PFSK-1 (cell line): ENCODE measurements around the gene DHX15.

Experiments
- FOXP2 ChIP-seq: optimal IDR thresholded peaks from 2 replicates; pipeline ENCODE3; 2011; ENCODE audit warnings: borderline replicate concordance, control low read depth, inconsistent platforms; ENCODE audit not compliant: insufficient read depth; ENCODE audit errors: extremely low read length, extremely low read depth
- POLR2AphosphoS5 ChIP-seq: IDR thresholded peaks from 2 replicates; pipeline ENCODE4 v1.6.1; 2012; ENCODE audit warnings: low read depth, mild to moderate bottlenecking, control low read depth, low read length, moderate library complexity
- REST ChIP-seq, 2 experiments: IDR thresholded peaks; 2 replicates each; pipeline versions ENCODE4 v1.6.1 to v1.8.0; 2011 to 2012; ENCODE audit warnings: low read depth in 2 of 2, low read length in 2 of 2, control low read depth in 1 of 2, inconsistent platforms in 1 of 2, mild to moderate bottlenecking in 1 of 2, moderate library complexity in 1 of 2; ENCODE audit not compliant: insufficient read depth in 1 of 2
- SIN3A ChIP-seq: IDR thresholded peaks from 2 replicates; pipeline ENCODE4 v1.6.1; 2012; ENCODE audit warnings: mild to moderate bottlenecking, low read length, moderate library complexity, borderline replicate concordance; ENCODE audit not compliant: insufficient read depth
- TAF1 ChIP-seq: IDR thresholded peaks from 2 replicates; pipeline ENCODE4 v1.6.1; 2012; ENCODE audit warnings: low read length, control low read depth, borderline replicate concordance; ENCODE audit not compliant: insufficient read depth

DHX15 gene

GRCh38 chr4:24622146-24622834, 37.9 kb upstream of the DHX15 start:
- TF ChIP-seq POLR2AphosphoS5 (no peak), TAF1 (no peak)

- TF ChIP-seq REST (IDR thresholded peaks at IDR 0.05; ENCODE audit: insufficient read depth in 1 of 2, low read depth in 2 of 2, low read length in 2 of 2), result no peak
- no peak for TF ChIP-seq POLR2AphosphoS5
- TF ChIP-seq SIN3A, result no peak
- no peak for TF ChIP-seq FOXP2
- no peak for TF ChIP-seq TAF1
These were observed 31.6 kb upstream of the DHX15 start for GRCh38 chr4:24615977-24616376.

- no peak for TF ChIP-seq FOXP2
- TF ChIP-seq REST (IDR thresholded peaks at IDR 0.05; ENCODE audit: insufficient read depth in 1 of 2, low read depth in 2 of 2, low read length in 2 of 2), result no peak
- TF ChIP-seq TAF1, result no peak
- no peak for TF ChIP-seq POLR2AphosphoS5
- TF ChIP-seq SIN3A, result no peak
These were observed 30.5 kb upstream of the DHX15 start for GRCh38 chr4:24614881-24615280.

- TF ChIP-seq TAF1 (no peak), REST (IDR thresholded peaks at IDR 0.05; ENCODE audit: insufficient read depth in 1 of 2, low read depth in 2 of 2, low read length in 2 of 2) (no peak), POLR2AphosphoS5 (no peak), FOXP2 (no peak), SIN3A (no peak)
These were observed 29.1 kb upstream of the DHX15 start for GRCh38 chr4:24613502-24613901.

- TF ChIP-seq POLR2AphosphoS5 (no peak), REST (IDR thresholded peaks at IDR 0.05; ENCODE audit: insufficient read depth in 1 of 2, low read depth in 2 of 2, low read length in 2 of 2) (no peak), SIN3A (no peak), FOXP2 (no peak), TAF1 (no peak)
These were observed 27.2 kb upstream of the DHX15 start for GRCh38 chr4:24611575-24611974.
